HEK293 (cell line): Measurements from ENCODE around the gene FLCN.
"Not testable (repeated sequence)": the region's sequence is repeated elsewhere in the genome, so short reads cannot be mapped to it uniquely, and the experiment has no call there.

Source experiments
- CTCF ChIA-PET: fragments of 350-600 bp; formaldehyde crosslinking; extraction: SDS; loops from one replicate; lab custom pipeline; 2021; ENCODE audit warnings: antibody characterized with exemption; lab: Yijun Ruan, JAX
- POLR2A ChIA-PET: fragments of 300-600 bp; formaldehyde crosslinking; extraction: SDS; loops from one replicate; lab custom pipeline; 2020; ENCODE audit warnings: antibody characterized with exemption, inconsistent platforms; lab: Yijun Ruan, JAX
- H3K27ac ChIP-seq: fragments of 200-500 bp; sonication (Bioruptor generic); 2 replicates; pipeline ENCODE4 v1.5.1; 2014; ENCODE audit warnings: low read depth, low read length, control low read depth, inconsistent platforms; ENCODE audit errors: extremely low read depth
- H3K36me3 ChIP-seq, 2 experiments: fragments of 200-500 bp in 1 of 2; sonication (Bioruptor generic) in 1 of 2; 1 replicate in 1 of 2; 2 replicates in 1 of 2; pipeline ENCODE4 v1.5.1; 2014 to 2017; ENCODE audit warnings: inconsistent platforms in 2 of 2, low read length in 2 of 2; ENCODE audit not compliant: control insufficient read depth in 2 of 2, insufficient read depth in 1 of 2
- H3K4me1 ChIP-seq: fragments of 200-500 bp; sonication (Bioruptor generic); 2 replicates; pipeline ENCODE4 v1.5.1; 2014; ENCODE audit warnings: mild to moderate bottlenecking, low read length, inconsistent platforms; ENCODE audit not compliant: control insufficient read depth, insufficient read depth
- H3K4me3 ChIP-seq: 2 replicates; pipeline ENCODE4 v1.5.1; 2011; ENCODE audit warnings: low read depth, mild to moderate bottlenecking, control low read depth, low read length, moderate library complexity
- H3K9me3 ChIP-seq: fragments of 200-500 bp; sonication (Bioruptor generic); 2 replicates; pipeline ENCODE4 v1.5.1; 2014; ENCODE audit warnings: low read depth, low read length, inconsistent platforms; ENCODE audit not compliant: control insufficient read depth, insufficient read depth
- BCL11B ChIP-seq: fragments of 450-650 bp; formaldehyde crosslinking; IDR thresholded peaks from 2 replicates; pipeline ENCODE4 v1.5.1; 2016; ENCODE audit warnings: low read depth, missing biosample characterization, missing genetic modification characterization
- EGR2 ChIP-seq: fragments of 450-650 bp; formaldehyde crosslinking; IDR thresholded peaks from 2 replicates; pipeline ENCODE4 v1.5.1; 2016; ENCODE audit warnings: low read depth, missing biosample characterization, missing genetic modification characterization
- ELK4 ChIP-seq: IDR thresholded peaks from 2 replicates; pipeline ENCODE4 v1.6.1; 2011; ENCODE audit warnings: mild to moderate bottlenecking, low read depth, low read length, borderline replicate concordance
- FEZF1 ChIP-seq: fragments of 450-650 bp; formaldehyde crosslinking; IDR thresholded peaks from 2 replicates; pipeline ENCODE4 v1.5.1; 2016; ENCODE audit warnings: missing biosample characterization, missing genetic modification characterization
- KLF1 ChIP-seq: fragments of 450-650 bp; formaldehyde crosslinking; IDR thresholded peaks from 2 replicates; pipeline ENCODE4 v1.5.1; 2016; ENCODE audit warnings: missing biosample characterization, missing genetic modification characterization
- MYNN ChIP-seq: fragments of 450-650 bp; formaldehyde crosslinking; IDR thresholded peaks from 2 replicates; pipeline ENCODE4 v1.5.1; 2016; ENCODE audit warnings: missing biosample characterization, missing genetic modification characterization, borderline replicate concordance
- RBAK ChIP-seq: fragments of 450-650 bp; formaldehyde crosslinking; IDR thresholded peaks from 2 replicates; pipeline ENCODE4 v1.5.1; 2016; ENCODE audit warnings: missing biosample characterization, missing genetic modification characterization
- SP3 ChIP-seq: fragments of 450-650 bp; formaldehyde crosslinking; IDR thresholded peaks from 2 replicates; pipeline ENCODE4 v1.5.1; 2016; ENCODE audit warnings: missing biosample characterization, missing genetic modification characterization
- ZNF211 ChIP-seq: fragments of 450-650 bp; formaldehyde crosslinking; IDR thresholded peaks from 2 replicates; pipeline ENCODE4 v1.5.1; 2016; ENCODE audit warnings: low read depth, missing biosample characterization, missing genetic modification characterization
- ZNF239 ChIP-seq: fragments of 450-650 bp; formaldehyde crosslinking; IDR thresholded peaks from 2 replicates; pipeline ENCODE4 v1.5.1; 2016; ENCODE audit warnings: missing biosample characterization, missing genetic modification characterization
- ZNF266 ChIP-seq: fragments of 450-650 bp; formaldehyde crosslinking; IDR thresholded peaks from 2 replicates; pipeline ENCODE4 v1.5.1; 2016; ENCODE audit warnings: missing biosample characterization, missing genetic modification characterization, low read depth
- ZNF350 ChIP-seq: fragments of 450-650 bp; formaldehyde crosslinking; IDR thresholded peaks from 2 replicates; pipeline ENCODE4 v1.5.0; 2017; ENCODE audit warnings: missing biosample characterization, mild to moderate bottlenecking, missing genetic modification characterization
- ZNF366 ChIP-seq: fragments of 450-650 bp; formaldehyde crosslinking; conservative IDR thresholded peaks from 2 replicates; pipeline ENCODE4 v1.5.1; 2016; ENCODE audit warnings: missing biosample characterization, missing genetic modification characterization
- ZNF510 ChIP-seq: fragments of 450-650 bp; formaldehyde crosslinking; IDR thresholded peaks from 2 replicates; pipeline ENCODE4 v1.5.1; 2018; ENCODE audit warnings: mild to moderate bottlenecking, missing genetic modification characterization, missing biosample characterization; ENCODE audit not compliant: insufficient replicate concordance
- ZNF555 ChIP-seq: fragments of 450-650 bp; formaldehyde crosslinking; conservative IDR thresholded peaks from 2 replicates; pipeline ENCODE4 v1.5.1; 2017; ENCODE audit warnings: missing biosample characterization, mild to moderate bottlenecking, missing genetic modification characterization, inconsistent platforms
- ZNF585B ChIP-seq: fragments of 450-650 bp; formaldehyde crosslinking; IDR thresholded peaks from 2 replicates; pipeline ENCODE4 v1.5.1; 2016; ENCODE audit warnings: missing biosample characterization, missing genetic modification characterization
- ZNF639 ChIP-seq: fragments of 450-650 bp; formaldehyde crosslinking; IDR thresholded peaks from 2 replicates; pipeline ENCODE4 v1.5.1; 2016; ENCODE audit warnings: missing biosample characterization, missing genetic modification characterization
- ZNF837 ChIP-seq: fragments of 450-650 bp; formaldehyde crosslinking; IDR thresholded peaks from 2 replicates; pipeline ENCODE4 v1.5.1; 2016; ENCODE audit warnings: missing biosample characterization, missing genetic modification characterization
- ZSCAN23 ChIP-seq: fragments of 450-650 bp; formaldehyde crosslinking; IDR thresholded peaks from 2 replicates; pipeline ENCODE4 v1.5.1; 2016; ENCODE audit warnings: missing biosample characterization, missing genetic modification characterization
- TF ChIP-seq, protein P1 (sequence below): fragments of 450-650 bp; formaldehyde crosslinking; IDR thresholded peaks from 2 replicates; pipeline ENCODE4 v1.5.1; 2016; ENCODE audit warnings: missing biosample characterization, missing genetic modification characterization
- TF ChIP-seq, protein P2 (sequence below): fragments of 450-650 bp; formaldehyde crosslinking; IDR thresholded peaks from 2 replicates; pipeline ENCODE4 v1.5.1; 2016; ENCODE audit warnings: missing biosample characterization, missing genetic modification characterization

Gene FLCN

DNA sequence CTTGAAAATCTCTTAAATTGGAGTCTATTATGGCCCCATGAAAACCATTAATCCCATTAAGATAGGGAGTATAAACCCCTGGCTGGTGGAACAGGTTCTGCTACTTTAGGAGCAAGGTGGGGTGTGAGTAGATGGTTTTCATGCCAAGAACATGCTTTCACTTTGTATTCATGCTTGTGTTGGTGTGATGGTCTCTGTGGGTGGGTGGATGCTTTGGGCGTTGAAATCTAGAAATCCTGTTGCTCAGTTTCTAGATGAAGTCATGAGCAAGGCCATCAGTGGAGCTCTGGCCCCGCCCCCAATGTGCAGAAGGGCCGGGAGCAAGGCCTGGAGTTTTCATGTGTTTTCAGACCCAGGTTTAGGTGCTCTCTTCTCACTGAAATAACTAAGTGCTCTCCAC lies 50.9 kb downstream of the FLCN start (continued):
- TF ChIP-seq ELK4 = no peak

GRCh38 chr17:17184985-17185757 lies 51.8 kb downstream of the FLCN start:
- CTCF ChIA-PET = interaction anchor here (0.6 to 1.2 kb wide), 2 partner anchors 20 to 165 kb away, joined by 3 read pairs; no protein-coding TSS in a partner anchor
- POLR2A ChIA-PET, H3K4me3 ChIP-seq: not testable (repeated sequence)

GRCh38 chr17:17183744-17184143 lies 53.2 kb downstream of the FLCN start:
- no peak for TF ChIP-seq BCL11B (tag by site-specific recombination)
- no peak for TF ChIP-seq FEZF1 (tag by site-specific recombination)
- no peak for TF ChIP-seq KLF1
- TF ChIP-seq ZNF585B = no peak
- TF ChIP-seq, protein P1, sequence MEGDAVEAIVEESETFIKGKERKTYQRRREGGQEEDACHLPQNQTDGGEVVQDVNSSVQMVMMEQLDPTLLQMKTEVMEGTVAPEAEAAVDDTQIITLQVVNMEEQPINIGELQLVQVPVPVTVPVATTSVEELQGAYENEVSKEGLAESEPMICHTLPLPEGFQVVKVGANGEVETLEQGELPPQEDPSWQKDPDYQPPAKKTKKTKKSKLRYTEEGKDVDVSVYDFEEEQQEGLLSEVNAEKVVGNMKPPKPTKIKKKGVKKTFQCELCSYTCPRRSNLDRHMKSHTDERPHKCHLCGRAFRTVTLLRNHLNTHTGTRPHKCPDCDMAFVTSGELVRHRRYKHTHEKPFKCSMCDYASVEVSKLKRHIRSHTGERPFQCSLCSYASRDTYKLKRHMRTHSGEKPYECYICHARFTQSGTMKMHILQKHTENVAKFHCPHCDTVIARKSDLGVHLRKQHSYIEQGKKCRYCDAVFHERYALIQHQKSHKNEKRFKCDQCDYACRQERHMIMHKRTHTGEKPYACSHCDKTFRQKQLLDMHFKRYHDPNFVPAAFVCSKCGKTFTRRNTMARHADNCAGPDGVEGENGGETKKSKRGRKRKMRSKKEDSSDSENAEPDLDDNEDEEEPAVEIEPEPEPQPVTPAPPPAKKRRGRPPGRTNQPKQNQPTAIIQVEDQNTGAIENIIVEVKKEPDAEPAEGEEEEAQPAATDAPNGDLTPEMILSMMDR (tag by site-specific recombination) = no peak
- no peak for TF ChIP-seq ZSCAN23 (tag by site-specific recombination)
- no peak for TF ChIP-seq ZNF555 (tag by site-specific recombination)
- TF ChIP-seq ZNF510 = no peak
- no peak for TF ChIP-seq MYNN (tag by site-specific recombination)
- no peak for TF ChIP-seq EGR2 (tag by site-specific recombination)
- TF ChIP-seq ZNF639 (tag by site-specific recombination) = no peak
- TF ChIP-seq, all 188 proteins: peak for 0
- no peaks in the 10 kb centered on the region for H3K9me3 ChIP-seq
- no peaks in the 10 kb centered on the region for H3K4me1 ChIP-seq
- no peak overlapping the region for H3K4me3 ChIP-seq
- ChIA-PET CTCF (interaction anchor here (0.5 kb wide), 1 partner anchor 193 kb away, joined by 3 read pairs; no protein-coding TSS in a partner anchor), POLR2A (interaction anchor here (0.6 to 0.8 kb wide), 2 partner anchors 8 to 15 kb away, joined by 3 read pairs; no protein-coding TSS in a partner anchor)
- no peak overlapping the region for H3K27ac ChIP-seq
- H3K36me3 ChIP-seq = peaks cover 11 to 92% of the 10 kb centered on the region in 2 experiments

More at GRCh38 chr17:17184985-17185757, 51.8 kb downstream of the FLCN start:
- peaks cover 11 to 84% of the 10 kb centered on the region in 2 experiments for H3K36me3 ChIP-seq
- not testable (repeated sequence) for H3K9me3 ChIP-seq, H3K27ac ChIP-seq, H3K4me1 ChIP-seq

DNA sequence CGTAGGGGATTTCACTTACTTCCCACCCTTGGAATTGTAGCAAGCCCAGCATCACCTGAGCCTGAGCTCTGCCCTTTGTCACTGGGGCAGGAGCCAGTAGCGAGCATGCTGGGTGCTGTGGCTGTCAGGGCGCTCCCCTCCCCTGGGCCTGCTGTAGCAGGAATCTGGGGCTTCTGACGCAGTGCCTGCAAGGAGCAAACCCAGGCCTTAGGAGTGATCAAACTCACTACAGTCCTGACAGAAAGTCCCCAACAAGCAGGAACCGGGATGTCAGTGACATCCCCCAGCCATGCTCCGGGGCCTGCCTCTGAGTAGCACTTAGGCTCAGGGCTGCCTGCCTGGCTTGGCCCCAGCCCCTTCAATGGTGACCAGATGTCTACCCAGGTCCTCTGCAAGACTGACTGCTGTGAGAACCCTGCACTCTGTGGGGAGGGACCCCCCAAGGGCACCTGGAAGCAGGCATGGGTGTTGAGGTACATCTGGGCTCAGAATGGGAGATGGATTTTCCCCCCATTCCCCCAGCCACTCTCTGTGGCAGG lies 54.3 kb downstream of the FLCN start:
- ChIA-PET CTCF (interaction anchor here (0.5 to 0.6 kb wide), 2 partner anchors 18 to 263 kb away, joined by 4 read pairs; no protein-coding TSS in a partner anchor), POLR2A (no interaction called here)
- peaks cover 16 to 93% of the 10 kb centered on the region in 2 experiments for H3K36me3 ChIP-seq
- H3K4me3 ChIP-seq = no peak overlapping the region
- H3K27ac ChIP-seq = no peak overlapping the region
- H3K4me1 ChIP-seq = no peaks in the 10 kb centered on the region
- H3K9me3 ChIP-seq = no peaks in the 10 kb centered on the region
- no peak for TF ChIP-seq ZNF350 (tag by site-specific recombination)
- TF ChIP-seq ZNF239 (tag by site-specific recombination) = no peak
- no peak for TF ChIP-seq ZNF837 (tag by site-specific recombination)
- no peak for TF ChIP-seq ZNF211 (tag by site-specific recombination)
- TF ChIP-seq ZNF366 = no peak
- no peak for TF ChIP-seq SP3 (tag by site-specific recombination)
- no peak for TF ChIP-seq RBAK (tag by site-specific recombination)
- TF ChIP-seq, protein P2, sequence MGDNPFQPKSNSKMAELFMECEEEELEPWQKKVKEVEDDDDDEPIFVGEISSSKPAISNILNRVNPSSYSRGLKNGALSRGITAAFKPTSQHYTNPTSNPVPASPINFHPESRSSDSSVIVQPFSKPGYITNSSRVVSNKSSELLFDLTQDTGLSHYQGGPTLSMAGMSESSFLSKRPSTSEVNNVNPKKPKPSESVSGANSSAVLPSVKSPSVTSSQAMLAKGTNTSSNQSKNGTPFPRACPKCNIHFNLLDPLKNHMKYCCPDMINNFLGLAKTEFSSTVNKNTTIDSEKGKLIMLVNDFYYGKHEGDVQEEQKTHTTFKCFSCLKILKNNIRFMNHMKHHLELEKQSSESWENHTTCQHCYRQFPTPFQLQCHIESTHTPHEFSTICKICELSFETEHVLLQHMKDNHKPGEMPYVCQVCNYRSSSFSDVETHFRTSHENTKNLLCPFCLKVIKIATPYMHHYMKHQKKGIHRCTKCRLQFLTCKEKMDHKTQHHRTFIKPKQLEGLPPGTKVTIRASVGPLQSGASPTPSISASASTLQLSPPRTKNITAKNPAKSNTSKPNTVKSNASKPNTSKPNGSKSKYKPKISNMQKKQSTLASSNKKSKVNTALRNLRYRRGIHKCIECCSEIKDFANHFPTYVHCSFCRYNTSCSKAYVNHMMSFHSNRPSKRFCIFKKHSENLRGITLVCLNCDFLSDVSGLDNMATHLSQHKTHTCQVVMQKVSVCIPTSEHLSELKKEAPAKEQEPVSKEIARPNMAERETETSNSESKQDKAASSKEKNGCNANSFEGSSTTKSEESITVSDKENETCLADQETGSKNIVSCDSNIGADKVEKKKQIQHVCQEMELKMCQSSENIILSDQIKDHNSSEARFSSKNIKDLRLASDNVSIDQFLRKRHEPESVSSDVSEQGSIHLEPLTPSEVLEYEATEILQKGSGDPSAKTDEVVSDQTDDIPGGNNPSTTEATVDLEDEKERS (tag by site-specific recombination) = no peak
- no peak for TF ChIP-seq ZNF266
